Common myeloid progenitor, CD34-positive (primary cell): ENCODE results near the gene KREMEN2.

ENCODE experiments used
- CTCF ChIA-PET: fragments of 350-600 bp; sonication (Branson Sonifier 250); formaldehyde crosslinking; loops from one replicate; lab custom pipeline; 2021; ENCODE audit warnings: antibody characterized with exemption; lab: Charles Lee
- POLR2A ChIA-PET: fragments of 350-600 bp; sonication (Branson Sonifier 250); formaldehyde crosslinking; loops from one replicate; lab custom pipeline; 2021; ENCODE audit warnings: antibody characterized with exemption; lab: Charles Lee
- DNase-seq, 3 donors: peaks; one replicate each; pipeline versions ENCODE4 v3.0.0 to v3.0.0-alpha.2; 2013
- H3K27ac ChIP-seq, 2 experiments: 1 replicate in 1 of 2; 2 replicates in 1 of 2; pipeline ENCODE4 v1.7.0; 2013; ENCODE audit warnings: inconsistent platforms in 2 of 2, low read length in 2 of 2, mild to moderate bottlenecking in 2 of 2, low read depth in 1 of 2, moderate library complexity in 1 of 2; ENCODE audit not compliant: severe bottlenecking in 2 of 2, insufficient read depth in 1 of 2, poor library complexity in 1 of 2
- H3K27me3 ChIP-seq, 5 experiments: replicated peaks in 2 of 5; 1 replicate in 3 of 5; 2 replicates in 2 of 5; pipeline versions ENCODE4 v1.6.1 to v1.7.0; 2013; ENCODE audit warnings: low read length in 4 of 5, mild to moderate bottlenecking in 2 of 5, moderate library complexity in 2 of 5, inconsistent platforms in 1 of 5; ENCODE audit not compliant: insufficient read depth in 5 of 5, control insufficient read depth in 4 of 5
- H3K36me3 ChIP-seq, 4 experiments: 1 replicate in 2 of 4; 2 replicates in 2 of 4; pipeline versions ENCODE4 v1.6.1 to v1.7.0; 2013; ENCODE audit warnings: low read length in 3 of 4, control low read depth in 1 of 4, mild to moderate bottlenecking in 1 of 4; ENCODE audit not compliant: control insufficient read depth in 4 of 4, insufficient read depth in 4 of 4
- H3K4me1 ChIP-seq, 4 experiments: 1 replicate in 3 of 4; 2 replicates in 1 of 4; pipeline versions ENCODE4 v1.6.1 to v1.7.1; 2013; ENCODE audit warnings: low read length in 3 of 4, mild to moderate bottlenecking in 3 of 4, control low read depth in 1 of 4, inconsistent platforms in 1 of 4, moderate library complexity in 1 of 4; ENCODE audit not compliant: control insufficient read depth in 4 of 4, insufficient read depth in 4 of 4; ENCODE audit errors: control extremely low read depth in 1 of 4
- H3K4me3 ChIP-seq, 7 experiments: 1 replicate in 4 of 7; 2 replicates in 3 of 7; pipeline versions ENCODE4 v1.5.1 to v1.7.0; 2013; ENCODE audit warnings: mild to moderate bottlenecking in 7 of 7, low read length in 6 of 7, moderate library complexity in 6 of 7, inconsistent platforms in 2 of 7, low read depth in 2 of 7, control low read depth in 1 of 7; ENCODE audit not compliant: insufficient read depth in 4 of 7, control insufficient read depth in 1 of 7; ENCODE audit errors: extremely low read depth in 1 of 7
- H3K9me3 ChIP-seq, 5 experiments: 1 replicate in 4 of 5; 2 replicates in 1 of 5; pipeline versions ENCODE4 v1.6.1 to v1.7.1; 2013; ENCODE audit warnings: low read length in 4 of 5, mild to moderate bottlenecking in 2 of 5, inconsistent platforms in 1 of 5, low read depth in 1 of 5, moderate library complexity in 1 of 5; ENCODE audit not compliant: control insufficient read depth in 4 of 5, insufficient read depth in 2 of 5; ENCODE audit errors: control extremely low read depth in 1 of 5
- WGBS: methylation state at CpG from one replicate; pipeline ENCODE4 v1.1.5; 2013; ENCODE audit not compliant: insufficient coverage; 5-methylcytosine and 5-hydroxymethylcytosine counted together

KREMEN2 gene

GRCh38 chr16:3000540-3000939 lies 36.5 kb downstream of the KREMEN2 start:
- no peak for DNase-seq
- ChIA-PET CTCF (interaction anchor here (1.0 to 10.6 kb wide), 5 partner anchors 12 to 30 kb away, joined by 3 to 197 read pairs (median 9); partner anchors contain the start of genes CLDN6, HCFC1R1, THOC6 and TNFRSF12A), POLR2A (no interaction called here)
- H3K27me3 ChIP-seq = no peaks in the 10 kb centered on the region
- H3K4me1 ChIP-seq = peaks cover 0 to 10% (median 5%) of the 10 kb centered on the region in 4 experiments
- H3K9me3 ChIP-seq = no peaks in the 10 kb centered on the region
- WGBS = 93% methylated on average over 3 of the region's 4 CpGs
- no peak overlapping the region for H3K27ac ChIP-seq
- H3K36me3 ChIP-seq = peaks cover 0 to 4% (median 1%) of the 10 kb centered on the region in 4 experiments
- H3K4me3 ChIP-seq = no peak overlapping the region

GRCh38 chr16:3001316-3001715 lies 37.2 kb downstream of the KREMEN2 start:
- POLR2A ChIA-PET = no interaction called here
- H3K27me3 ChIP-seq = no peaks in the 10 kb centered on the region
- CTCF ChIA-PET = interaction anchor here (1.1 to 10.6 kb wide), 5 partner anchors 13 to 170 kb away, joined by 4 to 197 read pairs (median 9); partner anchors contain the start of genes CLDN6, HCFC1R1, THOC6 and TNFRSF12A

GRCh38 chr16:3003582-3004270 lies 39.7 kb downstream of the KREMEN2 start:
- peak; percentile 99 to 100 (median 100) for DNase-seq
- Histone ChIP-seq H3K27me3 (no peaks in the 10 kb centered on the region), H3K9me3 (no peaks in the 10 kb centered on the region), H3K4me3 (peak overlapping the region; percentile 19 to 81 (median 48)), H3K27ac (no peak overlapping the region), H3K36me3 (peaks cover 0 to 4% (median 1%) of the 10 kb centered on the region in 4 experiments), H3K4me1 (peaks cover 11 to 42% (median 35%) of the 10 kb centered on the region in 4 experiments)
- WGBS = 9% methylated on average over 47 of the region's 58 CpGs
- ChIA-PET POLR2A (interaction anchor here (0.6 to 2.5 kb wide), 4 partner anchors 17 to 213 kb away, joined by 3 to 11 read pairs (median 5); partner anchors contain the start of gene TNFRSF12A), CTCF (interaction anchor here (0.7 to 10.6 kb wide), 9 partner anchors 15 to 408 kb away, joined by 3 to 197 read pairs (median 3); partner anchors contain the start of genes CLDN6, HCFC1R1, THOC6 and TNFRSF12A)

More at GRCh38 chr16:3001316-3001715, 37.2 kb downstream of the KREMEN2 start:
- Histone ChIP-seq H3K9me3 (no peaks in the 10 kb centered on the region), H3K4me3 (no peak overlapping the region), H3K4me1 (peaks cover 0 to 18% (median 11%) of the 10 kb centered on the region in 4 experiments), H3K36me3 (peaks cover 0 to 4% (median 1%) of the 10 kb centered on the region in 4 experiments), H3K27ac (no peak overlapping the region)
- WGBS = 87% methylated on average over 7 of the region's 12 CpGs
- DNase-seq = no peak

- H3K4me3 ChIP-seq = peak overlapping the region in 6 of 7 experiments; percentile 19 to 81 (median 50)
- peaks cover 0 to 4% (median 1%) of the 10 kb centered on the region in 4 experiments for H3K36me3 ChIP-seq
- CTCF ChIA-PET = interaction anchor here (0.7 to 10.6 kb wide), 8 partner anchors 16 to 408 kb away, joined by 3 to 197 read pairs (median 3); partner anchors contain the start of genes CLDN6, HCFC1R1, THOC6 and TNFRSF12A
- no peak overlapping the region for H3K27ac ChIP-seq
- 0% methylated on average over 39 of the region's 67 CpGs for WGBS
- peak; percentile 20 to 62 (median 52) for DNase-seq
- POLR2A ChIA-PET = interaction anchor here (0.6 to 2.5 kb wide), 3 partner anchors 16 to 214 kb away, joined by 3 to 11 read pairs (median 7); partner anchors contain the start of gene TNFRSF12A
- H3K9me3 ChIP-seq = no peaks in the 10 kb centered on the region
- H3K4me1 ChIP-seq = peaks cover 11 to 48% (median 41%) of the 10 kb centered on the region in 4 experiments
- no peaks in the 10 kb centered on the region for H3K27me3 ChIP-seq
Observed at GRCh38 chr16:3004319-3004718, 40.2 kb downstream of the KREMEN2 start.

- WGBS = 1% methylated on average over 12 of the region's 25 CpGs
- ChIA-PET CTCF (interaction anchor here (0.6 to 10.6 kb wide), 4 partner anchors 16 to 126 kb away, joined by 3 to 197 read pairs (median 54); partner anchors contain the start of genes CLDN6, HCFC1R1, THOC6 and TNFRSF12A), POLR2A (interaction anchor here (1.7 to 2.5 kb wide), 2 partner anchors 16 to 23 kb away, joined by 7 to 11 read pairs; partner anchors contain the start of gene TNFRSF12A)
- peak overlapping the region in 6 of 7 experiments; percentile 51 to 81 (median 66) for H3K4me3 ChIP-seq
- no peaks in the 10 kb centered on the region for H3K27me3 ChIP-seq
- no peaks in the 10 kb centered on the region for H3K9me3 ChIP-seq
- H3K4me1 ChIP-seq = peaks cover 11 to 52% (median 45%) of the 10 kb centered on the region in 4 experiments
- peaks cover 0 to 4% (median 1%) of the 10 kb centered on the region in 4 experiments for H3K36me3 ChIP-seq
- peak in 1 of 3 donors; percentile 50 for DNase-seq
- peak overlapping the region in 1 of 2 experiments; percentile 68 for H3K27ac ChIP-seq
Observed at GRCh38 chr16:3004781-3005284, 40.8 kb downstream of the KREMEN2 start.

- CTCF ChIA-PET = interaction anchor here (0.9 to 10.6 kb wide), 4 partner anchors 13 to 95 kb away, joined by 3 to 197 read pairs (median 52); partner anchors contain the start of genes CLDN6, HCFC1R1, THOC6 and TNFRSF12A
- Histone ChIP-seq H3K27ac (peak overlapping the region in 1 of 2 experiments; percentile 72), H3K36me3 (no peaks in the 10 kb centered on the region), H3K9me3 (no peaks in the 10 kb centered on the region), H3K4me3 (peak overlapping the region in 6 of 7 experiments; percentile 32 to 71 (median 56)), H3K4me1 (peaks cover 11 to 57% (median 50%) of the 10 kb centered on the region in 4 experiments), H3K27me3 (peaks cover 0 to 4% (median 0%) of the 10 kb centered on the region in 5 experiments)
- POLR2A ChIA-PET = interaction anchor here (2.1 kb wide), 1 partner anchor 14 kb away, joined by 15 read pairs; the partner anchor contains the start of gene TNFRSF12A
- 14% methylated on average over 11 of the region's 13 CpGs for WGBS
- DNase-seq = peak; percentile 27 to 60 (median 49)
Observed at GRCh38 chr16:3007059-3007956, 43.2 kb downstream of the KREMEN2 start.
